ENCODE data around the gene IFIT2.

Gene IFIT2

DNA sequence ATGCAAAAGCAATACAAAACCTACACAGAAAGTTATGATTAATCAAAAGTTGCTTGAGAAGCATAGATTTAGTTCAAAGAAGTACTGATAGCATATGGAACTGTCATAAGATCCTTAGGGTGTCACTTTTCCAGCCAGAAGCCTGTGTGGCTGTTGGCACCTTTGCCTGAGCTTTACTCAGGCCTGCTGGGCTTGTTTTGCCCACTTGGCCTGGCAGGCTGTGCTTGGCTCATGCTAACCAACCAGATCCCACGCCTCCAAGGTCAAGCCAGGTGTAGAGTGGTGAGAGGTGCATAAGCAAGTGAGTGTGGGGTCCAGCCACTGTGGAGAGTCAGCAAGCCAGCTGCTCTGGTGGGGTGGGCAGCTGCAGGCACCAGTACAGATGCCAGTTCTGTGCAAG lies 38.3 kb upstream of the IFIT2 start:
- H3K27me3 ChIP-seq (ENCODE audit: insufficient read depth, poor library complexity, severe bottlenecking), result no peaks in the 10 kb centered on the region
- peaks cover 29% of the 10 kb centered on the region for H3K4me1 ChIP-seq (ENCODE audit: insufficient read depth, poor library complexity, severe bottlenecking)
- TF ChIP-seq, protein P1, sequence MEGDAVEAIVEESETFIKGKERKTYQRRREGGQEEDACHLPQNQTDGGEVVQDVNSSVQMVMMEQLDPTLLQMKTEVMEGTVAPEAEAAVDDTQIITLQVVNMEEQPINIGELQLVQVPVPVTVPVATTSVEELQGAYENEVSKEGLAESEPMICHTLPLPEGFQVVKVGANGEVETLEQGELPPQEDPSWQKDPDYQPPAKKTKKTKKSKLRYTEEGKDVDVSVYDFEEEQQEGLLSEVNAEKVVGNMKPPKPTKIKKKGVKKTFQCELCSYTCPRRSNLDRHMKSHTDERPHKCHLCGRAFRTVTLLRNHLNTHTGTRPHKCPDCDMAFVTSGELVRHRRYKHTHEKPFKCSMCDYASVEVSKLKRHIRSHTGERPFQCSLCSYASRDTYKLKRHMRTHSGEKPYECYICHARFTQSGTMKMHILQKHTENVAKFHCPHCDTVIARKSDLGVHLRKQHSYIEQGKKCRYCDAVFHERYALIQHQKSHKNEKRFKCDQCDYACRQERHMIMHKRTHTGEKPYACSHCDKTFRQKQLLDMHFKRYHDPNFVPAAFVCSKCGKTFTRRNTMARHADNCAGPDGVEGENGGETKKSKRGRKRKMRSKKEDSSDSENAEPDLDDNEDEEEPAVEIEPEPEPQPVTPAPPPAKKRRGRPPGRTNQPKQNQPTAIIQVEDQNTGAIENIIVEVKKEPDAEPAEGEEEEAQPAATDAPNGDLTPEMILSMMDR (IDR thresholded peaks at IDR 0.05; ENCODE audit: poor library complexity, severe bottlenecking), result no peak
- peak overlapping the region; percentile 92 for H3K27ac ChIP-seq (ENCODE audit: poor library complexity, severe bottlenecking)
- no peaks in the 10 kb centered on the region for H3K9me3 ChIP-seq (ENCODE audit: severe bottlenecking)
- ATAC-seq (ENCODE audit: low read depth), result no peak
- H3K4me3 ChIP-seq (ENCODE audit: severe bottlenecking), result no peak overlapping the region
- no peaks in the 10 kb centered on the region for H3K36me3 ChIP-seq (ENCODE audit: low read depth)
- DNase-seq (ENCODE audit: low spot score), result no peak

DNA sequence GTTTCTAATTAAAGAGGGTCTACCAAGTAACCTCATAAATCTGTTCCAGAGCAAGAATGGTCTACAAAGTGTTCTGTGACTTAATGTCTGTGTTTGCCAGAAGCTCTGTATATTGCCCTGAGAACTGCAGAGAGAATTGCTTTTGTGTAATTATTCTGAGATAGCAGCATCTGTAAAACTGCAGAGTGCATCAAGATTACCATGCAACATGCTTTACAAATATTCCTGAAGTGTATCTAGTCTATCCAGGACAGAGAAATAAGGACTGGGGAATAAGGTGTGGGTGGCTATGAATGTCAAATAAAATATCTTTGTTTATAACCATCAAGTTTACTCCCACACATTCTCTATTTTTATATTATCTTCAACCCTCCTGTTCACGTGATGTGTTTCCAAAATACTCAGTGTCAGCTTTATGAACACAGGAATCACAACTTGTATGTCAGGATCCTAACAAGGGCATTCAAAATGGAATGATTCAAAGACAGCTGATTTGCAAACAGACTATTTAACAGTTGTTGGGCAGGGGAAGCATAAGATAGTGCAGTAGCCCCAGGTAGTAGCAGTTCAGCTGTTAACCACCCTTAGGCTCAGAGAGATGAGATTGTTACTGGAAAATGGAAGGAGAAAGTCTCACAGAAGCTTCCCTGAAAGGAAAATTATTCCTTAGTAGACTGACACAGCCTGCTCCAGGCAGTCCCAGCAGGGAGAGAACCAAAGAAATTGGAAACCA lies 35.0 kb upstream of the IFIT2 start:
- no peaks in the 10 kb centered on the region for H3K9me3 ChIP-seq (ENCODE audit: severe bottlenecking)
- H3K27ac ChIP-seq (ENCODE audit: poor library complexity, severe bottlenecking), result no peak overlapping the region
- no peak overlapping the region for H3K4me3 ChIP-seq (ENCODE audit: severe bottlenecking)
- peaks cover 13% of the 10 kb centered on the region for H3K4me1 ChIP-seq (ENCODE audit: insufficient read depth, poor library complexity, severe bottlenecking)
- TF ChIP-seq, protein P1 (IDR thresholded peaks at IDR 0.05; ENCODE audit: poor library complexity, severe bottlenecking), result no peak
- ATAC-seq (ENCODE audit: low read depth) (no peak), DNase-seq (ENCODE audit: low spot score) (no peak)
- no peaks in the 10 kb centered on the region for H3K27me3 ChIP-seq (ENCODE audit: insufficient read depth, poor library complexity, severe bottlenecking)
- no peaks in the 10 kb centered on the region for H3K36me3 ChIP-seq (ENCODE audit: low read depth)

DNA sequence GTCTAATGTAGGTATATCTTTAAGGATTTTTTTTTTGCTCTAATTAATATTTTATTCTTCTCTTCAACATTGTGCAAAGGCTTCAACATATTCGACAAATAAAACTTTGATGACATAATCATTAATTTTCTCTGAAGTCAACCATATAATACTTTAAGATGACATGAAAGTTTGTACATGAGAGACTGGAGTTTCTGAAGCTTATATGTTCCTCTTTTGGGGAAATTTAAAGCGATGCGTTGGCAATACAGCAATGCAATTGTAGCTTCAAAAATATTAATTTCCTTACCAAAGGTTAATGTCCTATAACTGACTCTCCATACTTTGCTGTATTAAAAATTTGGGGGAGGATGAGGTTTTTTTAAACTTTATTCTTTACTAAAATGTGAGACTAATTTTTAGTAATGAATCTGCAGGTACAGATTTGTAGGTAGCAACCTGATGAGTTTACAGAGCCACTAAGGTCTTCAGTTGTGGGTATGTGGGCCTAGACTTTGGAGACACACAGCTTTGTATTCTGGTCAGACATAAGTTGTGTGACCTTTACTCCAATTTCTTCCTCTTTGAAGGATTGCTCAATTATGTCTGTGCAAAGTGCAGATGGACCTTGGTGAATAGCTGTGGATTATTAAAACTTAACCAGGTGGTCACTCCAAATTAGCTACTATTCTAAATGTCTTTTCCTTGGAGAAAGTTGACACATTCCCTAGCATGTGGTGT lies 32.3 kb upstream of the IFIT2 start:
- TF ChIP-seq, protein P1 (IDR thresholded peaks at IDR 0.05; ENCODE audit: poor library complexity, severe bottlenecking), result no peak
- ATAC-seq (ENCODE audit: low read depth), result no peak
- no peak overlapping the region for H3K27ac ChIP-seq (ENCODE audit: poor library complexity, severe bottlenecking)
- no peak overlapping the region for H3K4me3 ChIP-seq (ENCODE audit: severe bottlenecking)
- H3K9me3 ChIP-seq (ENCODE audit: severe bottlenecking), result no peaks in the 10 kb centered on the region
- no peak for DNase-seq (ENCODE audit: low spot score)
- H3K36me3 ChIP-seq (ENCODE audit: low read depth), result no peaks in the 10 kb centered on the region
- H3K27me3 ChIP-seq (ENCODE audit: insufficient read depth, poor library complexity, severe bottlenecking), result no peaks in the 10 kb centered on the region
- H3K4me1 ChIP-seq (ENCODE audit: insufficient read depth, poor library complexity, severe bottlenecking), result no peaks in the 10 kb centered on the region

DNA sequence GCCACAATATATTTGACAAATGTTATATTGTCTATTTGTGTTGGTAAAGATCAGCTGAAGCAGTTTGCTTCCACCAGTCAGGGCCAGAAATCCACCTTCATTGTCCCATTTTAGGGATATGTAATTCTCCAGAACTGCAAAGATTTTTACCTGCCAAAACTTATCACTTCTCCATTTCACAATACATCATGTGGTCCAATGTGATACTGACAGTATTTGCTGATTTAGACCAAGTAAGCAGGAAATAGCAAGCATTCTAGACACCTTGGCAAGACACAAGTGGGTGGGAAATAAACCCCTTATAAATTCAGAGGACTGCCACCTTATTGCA lies 31.7 kb upstream of the IFIT2 start:
- H3K4me3 ChIP-seq (ENCODE audit: severe bottlenecking), result no peak overlapping the region

More for the DNA sequence above, 31.7 kb upstream of the IFIT2 start:
- TF ChIP-seq, protein P1 (IDR thresholded peaks at IDR 0.05; ENCODE audit: poor library complexity, severe bottlenecking), result no peak
- ATAC-seq (ENCODE audit: low read depth), result no peak
- Histone ChIP-seq H3K9me3 (ENCODE audit: severe bottlenecking) (no peaks in the 10 kb centered on the region), H3K4me1 (ENCODE audit: insufficient read depth, poor library complexity, severe bottlenecking) (peaks cover 4% of the 10 kb centered on the region), H3K36me3 (ENCODE audit: low read depth) (no peaks in the 10 kb centered on the region), H3K27ac (ENCODE audit: poor library complexity, severe bottlenecking) (no peak overlapping the region), H3K27me3 (ENCODE audit: insufficient read depth, poor library complexity, severe bottlenecking) (no peaks in the 10 kb centered on the region)
- DNase-seq (ENCODE audit: low spot score), result no peak
